Neural cell (in vitro differentiated cells): ENCODE measurements around the gene EIF4B. TPM values are rescaled to one million over a fixed set of nuclear protein-coding genes. Genes with fewer than 3 reads are reported as not detected.

Experiments used
- H2AFZ ChIP-seq: fragments of 200-600, 300-800 bp; sonication (generic), shearing (Covaris generic); 2 replicates; pipeline ENCODE4 v1.6.0; 2014; ENCODE audit warnings: low read depth, mild to moderate bottlenecking, antibody characterized with exemption, low read length, moderate library complexity
- H3F3A ChIP-seq: fragments of 200-600 bp; shearing (Covaris generic); 2 replicates; pipeline ENCODE4 v1.6.1; 2016; ENCODE audit warnings: mild to moderate bottlenecking, moderate library complexity, mixed read lengths, antibody characterized with exemption, low read length; ENCODE audit not compliant: insufficient read depth, poor library complexity, severe bottlenecking
- H3K27ac ChIP-seq: fragments of 200-600, 300-800 bp; sonication (generic), shearing (Covaris generic); 2 replicates; pipeline ENCODE4 v1.5.1; 2014; ENCODE audit warnings: mild to moderate bottlenecking, low read length, moderate library complexity
- H3K27me3 ChIP-seq: fragments of 300-800, 200-600 bp; sonication (generic), shearing (Covaris generic); 2 replicates; pipeline ENCODE4 v1.6.0; 2014; ENCODE audit warnings: mild to moderate bottlenecking, low read depth, low read length, moderate library complexity; ENCODE audit not compliant: insufficient read depth
- H3K36me3 ChIP-seq: fragments of 300-800, 200-600 bp; sonication (generic), shearing (Covaris generic); 2 replicates; pipeline ENCODE4 v1.5.1; 2014; ENCODE audit warnings: mild to moderate bottlenecking, antibody characterized with exemption, low read length, moderate library complexity; ENCODE audit not compliant: insufficient read depth
- H3K4me2 ChIP-seq: fragments of 300-800, 200-600 bp; sonication (generic), shearing (Covaris generic); 2 replicates; pipeline ENCODE4 v1.6.0; 2014; ENCODE audit warnings: mild to moderate bottlenecking, low read length
- H3K4me3 ChIP-seq: fragments of 300-800, 200-600 bp; sonication (generic), shearing (Covaris generic); 2 replicates; pipeline ENCODE4 v1.5.1; 2014; ENCODE audit warnings: mild to moderate bottlenecking, low read length, moderate library complexity
- H3K79me2 ChIP-seq: fragments of 200-600 bp; shearing (Covaris generic); replicated peaks from 2 replicates; pipeline ENCODE4 v1.6.0; 2014; ENCODE audit warnings: mild to moderate bottlenecking, low read length, moderate library complexity; ENCODE audit not compliant: insufficient read depth
- H3K9ac ChIP-seq: fragments of 300-800, 200-600 bp; sonication (generic), shearing (Covaris generic); 2 replicates; pipeline ENCODE4 v1.6.1; 2016; ENCODE audit warnings: mild to moderate bottlenecking, low read length, mixed read lengths
- H3K9me2 ChIP-seq: fragments of 200-600 bp; shearing (Covaris generic); 2 replicates; pipeline ENCODE4 v1.6.1; 2016; ENCODE audit warnings: mild to moderate bottlenecking, low read length, mixed read lengths; ENCODE audit not compliant: insufficient read depth
- H3K9me3 ChIP-seq: fragments of 200-600, 300-800 bp; sonication (generic), shearing (Covaris generic); 2 replicates; pipeline ENCODE4 v1.6.1; 2016; ENCODE audit warnings: mild to moderate bottlenecking, mixed run types, low read length, moderate library complexity, mixed read lengths
- H4K20me1 ChIP-seq: fragments of 200-600 bp; shearing (Covaris generic); 2 replicates; pipeline ENCODE4 v1.6.1; 2016; ENCODE audit warnings: mild to moderate bottlenecking, mixed run types; ENCODE audit not compliant: insufficient read depth
- EP300 ChIP-seq: fragments of 450-650 bp; conservative IDR thresholded peaks from 2 replicates; pipeline ENCODE4 v1.6.1; 2014; ENCODE audit warnings: antibody characterized with exemption, mild to moderate bottlenecking, moderate library complexity; ENCODE audit not compliant: poor library complexity, severe bottlenecking
- EZH2 ChIP-seq: fragments of 200-600, 300-800 bp; shearing (Covaris generic), sonication (generic); IDR thresholded peaks from 2 replicates; pipeline ENCODE4 v1.6.1; 2014; ENCODE audit warnings: antibody characterized with exemption, low read length, borderline replicate concordance, mild to moderate bottlenecking; ENCODE audit not compliant: insufficient read depth, poor library complexity, severe bottlenecking
- MXI1 ChIP-seq: fragments of 450-650 bp; conservative IDR thresholded peaks from 2 replicates; pipeline ENCODE4 v1.6.1; 2014; ENCODE audit warnings: antibody characterized with exemption, mild to moderate bottlenecking; ENCODE audit not compliant: poor library complexity, severe bottlenecking
- POLR2AphosphoS5 ChIP-seq: IDR thresholded peaks from 2 replicates; pipeline ENCODE4 v1.6.1; 2012
- RAD21 ChIP-seq: fragments of 450-650 bp; conservative IDR thresholded peaks from 2 replicates; pipeline ENCODE4 v1.6.1; 2014; ENCODE audit warnings: antibody characterized with exemption, mild to moderate bottlenecking, moderate library complexity
- SMC3 ChIP-seq: fragments of 450-650 bp; conservative IDR thresholded peaks from 2 replicates; pipeline ENCODE4 v1.6.1; 2014; ENCODE audit warnings: antibody characterized with exemption, mild to moderate bottlenecking, moderate library complexity; ENCODE audit not compliant: poor library complexity
- TAF1 ChIP-seq: IDR thresholded peaks from 2 replicates; pipeline ENCODE4 v1.6.1; 2012; ENCODE audit warnings: low read depth
- polyA plus RNA-seq: library from polyadenylated mRNA; depleted of rRNA; stranded (reverse); fragments of >200 nt; gene quantifications from 2 replicates; pipeline ENCODE4 v1.2.3, GENCODE V29; 2014
- TF ChIP-seq, protein P1 (sequence below): fragments of 450-650 bp; IDR thresholded peaks from 2 replicates; pipeline ENCODE4 v1.5.1; 2014; ENCODE audit warnings: antibody characterized with exemption, mild to moderate bottlenecking, moderate library complexity; ENCODE audit not compliant: poor library complexity, severe bottlenecking
- TF ChIP-seq, protein P2 (sequence below): IDR thresholded peaks from 2 replicates; pipeline ENCODE4 v1.6.1; 2012; ENCODE audit warnings: borderline replicate concordance

EIF4B gene
- polyA plus RNA-seq, 1 donor from 2014 or later = 333 TPM

- no peak for TF ChIP-seq EP300
Observed at GRCh38 chr12:53073881-53074280, 67.6 kb downstream of the EIF4B start (continued).

DNA sequence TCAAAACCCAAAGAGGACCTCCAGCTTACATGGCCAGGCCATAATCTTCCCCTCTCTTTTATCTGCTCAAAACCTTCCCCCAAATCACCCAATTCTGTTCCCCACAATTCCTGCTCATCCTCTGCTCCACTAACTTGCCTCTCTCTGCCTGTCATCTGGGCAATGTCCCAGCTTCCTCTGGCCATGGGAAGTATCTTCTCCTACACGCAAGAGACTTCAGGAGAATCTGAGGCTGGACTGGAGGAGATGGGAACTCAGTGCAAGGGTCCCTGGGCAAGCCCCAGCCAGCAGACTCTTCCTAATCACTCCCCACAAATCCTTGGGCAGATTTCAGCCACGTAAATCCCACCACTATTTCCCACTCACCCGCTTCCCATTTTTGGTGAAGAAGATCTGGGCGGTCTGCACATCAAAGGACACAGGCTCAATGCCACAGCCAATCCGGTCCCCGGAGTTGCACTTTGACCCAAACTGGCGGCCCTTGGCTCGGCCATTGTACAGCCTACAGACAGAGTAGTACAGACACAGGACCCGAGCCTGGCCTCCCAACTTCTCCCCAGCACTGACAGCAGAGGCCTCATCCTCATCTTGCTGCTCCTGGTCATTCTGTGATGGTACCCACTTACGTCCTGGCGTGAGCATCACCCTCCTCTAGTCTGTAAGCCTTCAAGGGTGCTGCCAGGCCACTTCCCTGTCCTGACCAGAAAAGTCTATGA, 68.2 kb downstream of the EIF4B start:
- Histone ChIP-seq H3K4me2 (no peak overlapping the region), H3K9me3 (no peaks in the 10 kb centered on the region), H3K9me2 (no peaks in the 10 kb centered on the region), H3K9ac (no peak overlapping the region), H3K27me3 (no peaks in the 10 kb centered on the region), H3K4me3 (no peak overlapping the region), H3F3A (no peaks in the 10 kb centered on the region), H3K27ac (no peak overlapping the region), H3K36me3 (peaks cover 5% of the 10 kb centered on the region), H2AFZ (no peak overlapping the region), H4K20me1 (no peaks in the 10 kb centered on the region), H3K79me2 (peaks cover 12% of the 10 kb centered on the region)
- TF ChIP-seq POLR2AphosphoS5 (no peak), TAF1 (no peak)

GRCh38 chr12:53074999-53075370, 68.7 kb downstream of the EIF4B start:
- H3K4me3 ChIP-seq = no peak overlapping the region
- no peaks in the 10 kb centered on the region for H3K27me3 ChIP-seq
- no peaks in the 10 kb centered on the region for H3K9me2 ChIP-seq
- H3K9me3 ChIP-seq = no peaks in the 10 kb centered on the region
- TF ChIP-seq POLR2AphosphoS5 (no peak), SMC3 (no peak), EP300 (no peak), EZH2 (no peak), RAD21 (no peak), TAF1 (no peak), MXI1 (no peak)
- TF ChIP-seq, protein P1, sequence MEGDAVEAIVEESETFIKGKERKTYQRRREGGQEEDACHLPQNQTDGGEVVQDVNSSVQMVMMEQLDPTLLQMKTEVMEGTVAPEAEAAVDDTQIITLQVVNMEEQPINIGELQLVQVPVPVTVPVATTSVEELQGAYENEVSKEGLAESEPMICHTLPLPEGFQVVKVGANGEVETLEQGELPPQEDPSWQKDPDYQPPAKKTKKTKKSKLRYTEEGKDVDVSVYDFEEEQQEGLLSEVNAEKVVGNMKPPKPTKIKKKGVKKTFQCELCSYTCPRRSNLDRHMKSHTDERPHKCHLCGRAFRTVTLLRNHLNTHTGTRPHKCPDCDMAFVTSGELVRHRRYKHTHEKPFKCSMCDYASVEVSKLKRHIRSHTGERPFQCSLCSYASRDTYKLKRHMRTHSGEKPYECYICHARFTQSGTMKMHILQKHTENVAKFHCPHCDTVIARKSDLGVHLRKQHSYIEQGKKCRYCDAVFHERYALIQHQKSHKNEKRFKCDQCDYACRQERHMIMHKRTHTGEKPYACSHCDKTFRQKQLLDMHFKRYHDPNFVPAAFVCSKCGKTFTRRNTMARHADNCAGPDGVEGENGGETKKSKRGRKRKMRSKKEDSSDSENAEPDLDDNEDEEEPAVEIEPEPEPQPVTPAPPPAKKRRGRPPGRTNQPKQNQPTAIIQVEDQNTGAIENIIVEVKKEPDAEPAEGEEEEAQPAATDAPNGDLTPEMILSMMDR = no peak
- TF ChIP-seq, protein P2, sequence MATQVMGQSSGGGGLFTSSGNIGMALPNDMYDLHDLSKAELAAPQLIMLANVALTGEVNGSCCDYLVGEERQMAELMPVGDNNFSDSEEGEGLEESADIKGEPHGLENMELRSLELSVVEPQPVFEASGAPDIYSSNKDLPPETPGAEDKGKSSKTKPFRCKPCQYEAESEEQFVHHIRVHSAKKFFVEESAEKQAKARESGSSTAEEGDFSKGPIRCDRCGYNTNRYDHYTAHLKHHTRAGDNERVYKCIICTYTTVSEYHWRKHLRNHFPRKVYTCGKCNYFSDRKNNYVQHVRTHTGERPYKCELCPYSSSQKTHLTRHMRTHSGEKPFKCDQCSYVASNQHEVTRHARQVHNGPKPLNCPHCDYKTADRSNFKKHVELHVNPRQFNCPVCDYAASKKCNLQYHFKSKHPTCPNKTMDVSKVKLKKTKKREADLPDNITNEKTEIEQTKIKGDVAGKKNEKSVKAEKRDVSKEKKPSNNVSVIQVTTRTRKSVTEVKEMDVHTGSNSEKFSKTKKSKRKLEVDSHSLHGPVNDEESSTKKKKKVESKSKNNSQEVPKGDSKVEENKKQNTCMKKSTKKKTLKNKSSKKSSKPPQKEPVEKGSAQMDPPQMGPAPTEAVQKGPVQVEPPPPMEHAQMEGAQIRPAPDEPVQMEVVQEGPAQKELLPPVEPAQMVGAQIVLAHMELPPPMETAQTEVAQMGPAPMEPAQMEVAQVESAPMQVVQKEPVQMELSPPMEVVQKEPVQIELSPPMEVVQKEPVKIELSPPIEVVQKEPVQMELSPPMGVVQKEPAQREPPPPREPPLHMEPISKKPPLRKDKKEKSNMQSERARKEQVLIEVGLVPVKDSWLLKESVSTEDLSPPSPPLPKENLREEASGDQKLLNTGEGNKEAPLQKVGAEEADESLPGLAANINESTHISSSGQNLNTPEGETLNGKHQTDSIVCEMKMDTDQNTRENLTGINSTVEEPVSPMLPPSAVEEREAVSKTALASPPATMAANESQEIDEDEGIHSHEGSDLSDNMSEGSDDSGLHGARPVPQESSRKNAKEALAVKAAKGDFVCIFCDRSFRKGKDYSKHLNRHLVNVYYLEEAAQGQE = no peak
- H2AFZ ChIP-seq = no peak overlapping the region
- H3F3A ChIP-seq = peaks cover 4% of the 10 kb centered on the region
- no peaks in the 10 kb centered on the region for H4K20me1 ChIP-seq
- H3K4me2 ChIP-seq = no peak overlapping the region
- H3K27ac ChIP-seq = no peak overlapping the region
- H3K36me3 ChIP-seq = peaks cover 5% of the 10 kb centered on the region
- H3K79me2 ChIP-seq = peaks cover 12% of the 10 kb centered on the region
- H3K9ac ChIP-seq = no peak overlapping the region
